ENCODE results near the gene PARD3B. TPM values are rescaled to one million over a fixed set of nuclear protein-coding genes. Genes with fewer than 3 reads are reported as not detected.

Gene PARD3B
- total and polyA plus RNA-seq, 2 donors from 2014 or later: 5.3 to 29.6 TPM

DNA sequence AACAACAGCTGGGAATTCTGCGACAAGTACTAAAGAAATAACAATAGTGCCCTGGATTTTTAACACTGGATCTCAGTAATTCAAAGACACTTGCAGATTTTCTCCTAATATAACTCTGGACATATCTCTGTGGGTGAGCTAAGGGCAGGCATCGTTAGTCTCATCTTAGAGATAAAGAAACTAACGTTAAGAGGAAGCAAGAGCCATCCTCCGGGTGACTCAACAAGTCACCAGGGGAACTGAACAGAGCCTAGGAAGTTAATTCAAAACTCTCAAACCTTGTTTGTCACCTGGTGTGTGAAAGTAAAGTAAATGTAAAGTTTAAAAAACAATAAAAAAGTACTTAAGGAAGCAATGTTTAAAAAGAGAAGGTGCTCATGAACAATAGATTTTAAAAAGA, 1095.4 kb downstream of the PARD3B start:
- Histone ChIP-seq H3K9ac (ENCODE audit: low read length in 3 of 3) (no peak overlapping the region), H3K27me3 (ENCODE audit: control insufficient read depth, insufficient read depth, low read length) (no peaks in the 10 kb centered on the region), H3K9me3 (ENCODE audit: control insufficient read depth in 2 of 3, insufficient read depth in 1 of 3, low read length in 3 of 3) (peaks cover 0 to 6% (median 0%) of the 10 kb centered on the region in 3 donors), H3K36me3 (ENCODE audit: control insufficient read depth in 2 of 3, insufficient read depth in 3 of 3, low read length in 3 of 3) (no peaks in the 10 kb centered on the region), H3K4me1 (ENCODE audit: control insufficient read depth in 2 of 3, insufficient read depth in 2 of 3, low read depth in 1 of 3, low read length in 3 of 3) (no peaks in the 10 kb centered on the region), H3K27ac (ENCODE audit: low read depth in 2 of 2, low read length in 2 of 2) (no peak overlapping the region), H3K4me3 (ENCODE audit: low read length in 3 of 3) (no peak overlapping the region)
- TF ChIP-seq, protein P1, sequence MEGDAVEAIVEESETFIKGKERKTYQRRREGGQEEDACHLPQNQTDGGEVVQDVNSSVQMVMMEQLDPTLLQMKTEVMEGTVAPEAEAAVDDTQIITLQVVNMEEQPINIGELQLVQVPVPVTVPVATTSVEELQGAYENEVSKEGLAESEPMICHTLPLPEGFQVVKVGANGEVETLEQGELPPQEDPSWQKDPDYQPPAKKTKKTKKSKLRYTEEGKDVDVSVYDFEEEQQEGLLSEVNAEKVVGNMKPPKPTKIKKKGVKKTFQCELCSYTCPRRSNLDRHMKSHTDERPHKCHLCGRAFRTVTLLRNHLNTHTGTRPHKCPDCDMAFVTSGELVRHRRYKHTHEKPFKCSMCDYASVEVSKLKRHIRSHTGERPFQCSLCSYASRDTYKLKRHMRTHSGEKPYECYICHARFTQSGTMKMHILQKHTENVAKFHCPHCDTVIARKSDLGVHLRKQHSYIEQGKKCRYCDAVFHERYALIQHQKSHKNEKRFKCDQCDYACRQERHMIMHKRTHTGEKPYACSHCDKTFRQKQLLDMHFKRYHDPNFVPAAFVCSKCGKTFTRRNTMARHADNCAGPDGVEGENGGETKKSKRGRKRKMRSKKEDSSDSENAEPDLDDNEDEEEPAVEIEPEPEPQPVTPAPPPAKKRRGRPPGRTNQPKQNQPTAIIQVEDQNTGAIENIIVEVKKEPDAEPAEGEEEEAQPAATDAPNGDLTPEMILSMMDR (IDR thresholded peaks at IDR 0.05; ENCODE audit: borderline replicate concordance, extremely low read depth, insufficient read depth): no peak
- no peak for FAIRE-seq
- DNase-seq: no peak
- intact Hi-C loops (cut with DNase I): no loop called here

DNA sequence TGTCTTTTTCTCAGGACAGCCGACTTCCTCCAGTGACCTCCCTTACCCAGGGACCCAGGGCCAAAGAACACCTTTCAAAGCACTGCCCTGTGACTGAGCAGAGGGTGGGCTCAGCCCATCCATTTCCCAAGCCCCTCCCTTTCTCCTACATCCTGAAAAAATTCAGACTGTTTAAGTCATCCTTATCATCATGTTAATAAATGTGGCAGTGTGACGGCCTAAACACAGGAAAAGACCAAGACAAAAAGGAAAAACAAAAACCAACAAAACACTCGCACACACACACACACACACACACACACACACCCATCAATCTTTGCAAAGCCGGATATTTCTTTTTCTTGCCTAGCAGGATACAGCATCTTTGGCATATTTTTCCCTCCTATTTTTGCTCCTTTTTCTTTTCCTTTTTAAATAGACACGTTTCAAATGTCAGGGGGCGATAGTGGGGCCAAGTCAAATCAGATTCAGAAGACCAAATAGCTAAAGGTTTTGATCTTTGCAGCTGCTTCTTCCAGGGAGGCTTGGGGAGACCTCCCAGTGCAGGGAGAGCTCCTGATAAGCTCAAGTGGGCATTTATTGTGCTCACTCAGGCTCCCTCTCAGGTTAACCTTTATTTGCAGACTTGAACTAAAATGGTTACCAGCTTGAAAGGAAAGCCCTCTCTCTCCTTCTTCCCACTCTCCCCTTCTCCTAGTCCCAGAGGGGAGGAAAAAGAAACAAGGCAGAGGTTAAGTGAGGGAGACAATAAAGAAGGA, 1097.5 kb downstream of the PARD3B start:
- TF ChIP-seq, protein P1 (IDR thresholded peaks at IDR 0.05; ENCODE audit: borderline replicate concordance, extremely low read depth, insufficient read depth): no peak
- no peak for FAIRE-seq
- DNase-seq: peak in 3 of 5 donors; percentile 22 to 63 (median 29)
- Histone ChIP-seq H3K27ac (ENCODE audit: low read depth in 2 of 2, low read length in 2 of 2) (no peak overlapping the region), H3K27me3 (ENCODE audit: control insufficient read depth, insufficient read depth, low read length) (no peaks in the 10 kb centered on the region), H3K9ac (ENCODE audit: low read length in 3 of 3) (no peak overlapping the region), H3K4me1 (ENCODE audit: control insufficient read depth in 2 of 3, insufficient read depth in 2 of 3, low read depth in 1 of 3, low read length in 3 of 3) (no peaks in the 10 kb centered on the region), H3K36me3 (ENCODE audit: control insufficient read depth in 2 of 3, insufficient read depth in 3 of 3, low read length in 3 of 3) (no peaks in the 10 kb centered on the region), H3K4me3 (ENCODE audit: low read length in 3 of 3) (no peak overlapping the region), H3K9me3 (ENCODE audit: control insufficient read depth in 2 of 3, insufficient read depth in 1 of 3, low read length in 3 of 3) (peaks cover 0 to 6% (median 0%) of the 10 kb centered on the region in 3 donors)
- intact Hi-C loops (cut with DNase I): no loop called here

DNA sequence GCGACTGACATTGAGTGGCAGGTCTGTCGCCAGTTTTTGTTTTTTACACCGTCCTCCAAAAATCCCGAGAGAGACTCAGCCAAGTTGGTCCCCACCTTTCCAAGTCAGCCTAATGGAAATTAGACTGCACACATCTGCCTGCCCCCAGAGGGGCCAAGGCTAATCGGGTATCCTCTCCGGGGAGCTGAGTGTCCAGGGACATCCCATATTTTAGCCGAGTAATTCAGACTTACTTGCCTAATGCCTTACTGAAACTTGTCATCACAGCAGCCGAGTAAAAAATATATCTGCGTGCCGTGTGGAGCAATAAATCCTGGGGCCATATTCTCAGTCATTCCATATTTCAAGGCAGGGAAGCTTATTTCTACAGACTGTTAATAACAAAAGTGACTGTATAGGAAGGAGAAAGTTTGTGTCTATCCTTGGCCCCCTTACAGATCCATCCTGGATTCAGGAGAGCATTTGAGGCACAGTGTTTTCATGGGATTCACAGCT, 1098.2 kb downstream of the PARD3B start:
- intact Hi-C loops (cut with DNase I): no loop called here
- TF ChIP-seq, protein P1 (IDR thresholded peaks at IDR 0.05; ENCODE audit: borderline replicate concordance, extremely low read depth, insufficient read depth): no peak
- DNase-seq (no peak), FAIRE-seq (no peak)
- Histone ChIP-seq H3K4me1 (ENCODE audit: control insufficient read depth in 2 of 3, insufficient read depth in 2 of 3, low read depth in 1 of 3, low read length in 3 of 3) (no peaks in the 10 kb centered on the region), H3K4me3 (ENCODE audit: low read length in 3 of 3) (no peak overlapping the region), H3K9me3 (ENCODE audit: control insufficient read depth in 2 of 3, insufficient read depth in 1 of 3, low read length in 3 of 3) (peaks cover 0 to 6% (median 0%) of the 10 kb centered on the region in 3 donors), H3K27ac (ENCODE audit: low read depth in 2 of 2, low read length in 2 of 2) (no peak overlapping the region), H3K27me3 (ENCODE audit: control insufficient read depth, insufficient read depth, low read length) (no peaks in the 10 kb centered on the region), H3K9ac (ENCODE audit: low read length in 3 of 3) (no peak overlapping the region), H3K36me3 (ENCODE audit: control insufficient read depth in 2 of 3, insufficient read depth in 3 of 3, low read length in 3 of 3) (no peaks in the 10 kb centered on the region)
